Right lobe of liver (tissue), 6 donors: ENCODE data around the gene NBAS. TPM values are rescaled to one million over a fixed set of nuclear protein-coding genes. Genes with fewer than 3 reads are reported as not detected.

Experiments used
- ATAC-seq, 4 donors: fragments of 200-7000 bp; cut with Tn5 transposase; one replicate each; pipeline ENCODE4 v1.9.1; 2020; ENCODE audit warnings: mild to moderate bottlenecking in 4 of 4, moderate library complexity in 4 of 4
- DNase-seq, 3 donors: peaks; one replicate each; pipeline ENCODE4 v3.0.0-alpha.2; 2020
- H3K27ac ChIP-seq, 3 donors: fragments of 200-600 bp; one replicate each; pipeline ENCODE4 v1.8.0; 2022
- H3K27me3 ChIP-seq, 2 donors: fragments of 200-600 bp; one replicate each; pipeline ENCODE4 v1.8.0; 2022
- H3K36me3 ChIP-seq, 4 donors: fragments of 200-600 bp; sonication (generic) in 1 of 4; one replicate each; pipeline versions ENCODE4 v1.5.1 to v1.8.0; 2017 to 2022; ENCODE audit warnings: control low read depth in 1 of 4
- H3K4me1 ChIP-seq, 4 donors: fragments of 200-600 bp; sonication (generic) in 1 of 4; one replicate each; pipeline versions ENCODE4 v1.5.1 to v1.8.0; 2017 to 2022; ENCODE audit warnings: control low read depth in 1 of 4
- H3K4me3 ChIP-seq, 3 donors: fragments of 200-600 bp; one replicate each; pipeline ENCODE4 v1.8.0; 2022
- H3K9me3 ChIP-seq, 4 donors: fragments of 200-600 bp; sonication (generic) in 1 of 4; one replicate each; pipeline versions ENCODE4 v1.5.1 to v1.8.0; 2017 to 2022; ENCODE audit warnings: control low read depth in 1 of 4
- CTCF ChIP-seq, 4 donors: fragments of 200-600 bp in 3 of 4; fragments of 450-650 bp in 1 of 4; IDR thresholded peaks; one replicate each; pipeline versions ENCODE4 v1.5.1 to v1.8.0; 2016 to 2022; ENCODE audit warnings: antibody characterized with exemption in 4 of 4, mild to moderate bottlenecking in 2 of 4
- POLR2A ChIP-seq: fragments of 450-650 bp; IDR thresholded peaks from one replicate; pipeline ENCODE4 v1.6.1; 2017; ENCODE audit warnings: antibody characterized with exemption, mild to moderate bottlenecking
- WGBS: methylation state at CpG from one replicate; pipeline ENCODE4 v1.1.6; 2018; ENCODE audit warnings: low coverage, low lambda C conversion rate; ENCODE audit not compliant: insufficient coverage; ENCODE audit errors: missing lambda C conversion rate; 5-methylcytosine and 5-hydroxymethylcytosine counted together
- intact Hi-C, 2 donors: fragments of 100-400 bp; cut with DNase I; formaldehyde crosslinking; loops; one replicate each; pipeline versions ENCODE4 v1.11.2 to v1.14.1; 2022
- total RNA-seq, 6 experiments: library from RNA; depleted of rRNA in 2 of 6; stranded (reverse); fragments of >200 nt in 2 of 6; fragmentation: NEBNext Ultra II Directional in 3 of 6; extraction: Animal tissue kit (Norgen Biotek cat#: 25700) in 3 of 6; gene quantifications; one replicate each; pipeline versions ENCODE4 v1.1.0 to v1.2.4, GENCODE V29; 2016 to 2023
- donor health status: DM: no; HTN: yes; CAD: no.
- donor health status: DM: no; HTN: no; CAD: no.
- donor health status: DM: no; HTN: no; CAD: no.
- donor health status: DM: no; HTN: yes; CAD: no.
- donor health status: DM: no; HTN: yes; CAD: no.

Gene NBAS
- total RNA-seq, 6 experiments from 2014 or later = 16.1 to 21.8 (median 18.5) TPM

GRCh38 chr2:15163326-15163725 lies 397.8 kb downstream of the NBAS start:
- DNase-seq (no peak), ATAC-seq (no peak)
- WGBS = 62% methylated on average over 2 of the region's 2 CpGs
- H3K27ac ChIP-seq = no peak overlapping the region
- no peaks in the 10 kb centered on the region for H3K9me3 ChIP-seq
- TF ChIP-seq CTCF (IDR thresholded peaks at IDR 0.05) = no peak
- TF ChIP-seq POLR2A = no peak
- intact Hi-C loops = no loop called here
- peaks cover 0 to under 1% (median 0%) of the 10 kb centered on the region in 4 donors for H3K36me3 ChIP-seq
- H3K4me3 ChIP-seq = no peak overlapping the region
- no peaks in the 10 kb centered on the region for H3K27me3 ChIP-seq
- no peaks in the 10 kb centered on the region for H3K4me1 ChIP-seq

- ATAC-seq (no peak), DNase-seq (no peak)
- 100% methylated on average over 3 of the region's 3 CpGs for WGBS
- Histone ChIP-seq H3K27me3 (no peaks in the 10 kb centered on the region), H3K4me3 (no peak overlapping the region), H3K4me1 (no peaks in the 10 kb centered on the region), H3K9me3 (no peaks in the 10 kb centered on the region), H3K27ac (no peak overlapping the region), H3K36me3 (no peaks in the 10 kb centered on the region)
- TF ChIP-seq CTCF (IDR thresholded peaks at IDR 0.05) = no peak
- no peak for TF ChIP-seq POLR2A
- intact Hi-C loops = no loop called here
Measured at GRCh38 chr2:15162620-15163019, 398.5 kb downstream of the NBAS start.

- Histone ChIP-seq H3K9me3 (no peaks in the 10 kb centered on the region), H3K27ac (no peak overlapping the region), H3K36me3 (no peaks in the 10 kb centered on the region), H3K4me1 (no peaks in the 10 kb centered on the region), H3K4me3 (no peak overlapping the region), H3K27me3 (no peaks in the 10 kb centered on the region)
- DNase-seq (no peak), ATAC-seq (no peak)
- WGBS = 60% methylated on average over 7 of the region's 9 CpGs
- TF ChIP-seq POLR2A (no peak), CTCF (IDR thresholded peaks at IDR 0.05) (no peak)
- intact Hi-C loops = no loop called here
Measured at GRCh38 chr2:15160201-15160991, 400.7 kb downstream of the NBAS start.

GRCh38 chr2:15159751-15160177 lies 401.4 kb downstream of the NBAS start:
- Histone ChIP-seq H3K4me1 (no peaks in the 10 kb centered on the region), H3K9me3 (no peaks in the 10 kb centered on the region), H3K36me3 (no peaks in the 10 kb centered on the region), H3K27me3 (no peaks in the 10 kb centered on the region), H3K27ac (no peak overlapping the region), H3K4me3 (no peak overlapping the region)
- DNase-seq = no peak
- 33% methylated on average over 3 of the region's 3 CpGs for WGBS
- TF ChIP-seq POLR2A (no peak), CTCF (IDR thresholded peaks at IDR 0.05) (peak; percentile 26 to 53 (median 40))
- ATAC-seq = peak in 3 of 4 donors; percentile 42 to 66 (median 51)
- intact Hi-C loops = no loop called here
